Activated CD4-positive, CD25-positive, alpha-beta regulatory T cell treated with anti-CD3 and anti-CD28 coated beads, Interleukin-2, amount 50 U/mL, for 16 hours (primary cell): ENCODE data around the gene EVA1A.

Source experiments
- DNase-seq: peaks from one replicate; pipeline ENCODE4 v3.0.0-alpha.2; 2020; ENCODE audit warnings: low read depth, low spot score

The EVA1A gene

DNA sequence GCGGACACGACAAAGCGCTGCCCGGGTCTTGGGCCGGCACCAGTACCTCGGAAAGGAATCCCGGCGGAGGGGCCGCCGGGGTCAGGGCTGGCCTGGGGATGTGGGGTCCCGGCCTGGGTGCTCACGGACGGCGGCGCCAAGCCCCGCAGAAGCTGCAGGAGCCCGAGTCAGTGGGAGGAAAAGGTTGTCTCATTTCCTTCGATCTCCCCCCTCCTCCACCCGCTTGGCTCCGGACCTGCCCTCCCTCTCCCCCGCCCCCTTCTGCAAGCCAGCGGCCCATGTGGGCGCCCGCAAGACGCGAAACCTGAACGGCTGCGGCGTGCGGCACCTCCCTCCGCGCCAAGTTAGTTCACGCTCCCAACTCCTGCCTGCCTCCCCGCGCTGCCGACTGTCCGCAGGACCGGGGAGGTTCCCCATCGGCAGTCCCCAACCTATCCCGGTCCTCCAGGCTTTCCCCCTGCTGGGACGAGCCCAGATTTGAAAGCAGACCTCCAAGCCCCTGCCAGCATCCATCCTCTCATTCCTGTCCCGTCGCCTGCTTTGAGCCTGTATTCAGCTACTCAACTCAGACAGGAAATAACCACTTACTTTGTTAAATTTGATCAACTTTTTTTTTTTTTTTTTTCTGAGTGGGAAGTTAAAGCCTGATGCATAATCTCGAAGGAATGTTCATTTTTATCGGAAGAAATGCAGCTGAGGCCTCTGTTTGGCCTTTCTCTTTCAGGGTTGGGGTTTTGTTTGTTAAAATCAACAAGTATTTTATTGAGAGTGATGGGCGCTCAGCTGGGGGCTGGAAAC, at the start of gene EVA1A:
TSS of gene EVA1A (minus strand) at position 172 of the 798 bp plus-strand sequence. CDS start 42,799 bp downstream, outside the sequence.
- no peak for DNase-seq

GRCh38 chr2:75609937-75610508, 49.3 kb upstream of the EVA1A start:
- no peak for DNase-seq

DNA sequence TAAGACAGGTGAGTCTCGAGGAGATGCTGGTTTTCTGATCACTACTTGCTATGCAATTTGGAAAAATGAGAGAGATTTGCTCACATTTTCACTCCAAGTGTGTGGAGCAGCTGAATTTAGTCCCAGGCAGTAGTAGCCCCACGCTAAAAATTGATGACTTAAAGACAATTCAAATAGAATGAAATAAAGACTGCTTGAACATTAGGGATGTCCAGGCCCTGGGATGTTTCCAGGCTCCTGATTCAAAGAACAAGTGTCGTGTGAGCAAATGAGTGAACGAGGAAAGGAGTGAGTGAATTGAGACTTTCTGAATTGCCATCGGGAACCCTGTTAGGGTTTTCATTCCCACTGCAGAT, 48.6 kb upstream of the EVA1A start:
- no peak for DNase-seq

DNA sequence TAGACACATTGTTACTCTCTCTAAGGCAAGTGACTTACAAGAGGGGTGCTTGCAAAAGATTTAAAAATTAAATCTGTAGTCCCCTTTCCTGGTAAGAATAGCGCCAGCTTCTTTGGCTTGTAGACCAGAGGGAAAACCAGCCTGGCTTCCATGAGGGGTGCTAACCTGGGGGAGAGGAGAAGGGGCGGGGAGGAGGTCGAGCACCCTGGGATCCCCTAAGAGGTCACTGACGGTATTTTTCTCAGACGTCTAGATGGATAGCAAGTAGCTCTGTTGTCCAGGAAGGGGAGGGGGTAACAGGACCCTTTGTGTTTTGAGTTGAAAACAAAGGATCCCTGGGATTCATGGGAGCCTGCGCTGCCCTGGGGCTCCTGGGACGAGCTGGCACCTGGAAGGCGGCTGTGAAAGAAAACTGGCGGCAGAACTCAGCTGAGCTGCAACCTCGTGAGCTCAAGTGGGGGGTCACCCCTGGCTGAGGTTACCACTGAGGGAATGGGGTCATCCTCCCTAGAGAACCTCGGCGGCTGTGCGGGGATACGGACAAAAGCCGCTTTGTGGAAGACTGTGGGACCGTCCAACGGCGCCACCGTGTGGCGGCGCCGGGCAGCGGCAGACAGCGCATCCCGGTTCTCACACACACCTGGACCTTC, 48.1 kb upstream of the EVA1A start:
- DNase-seq, result peak; percentile 5

DNA sequence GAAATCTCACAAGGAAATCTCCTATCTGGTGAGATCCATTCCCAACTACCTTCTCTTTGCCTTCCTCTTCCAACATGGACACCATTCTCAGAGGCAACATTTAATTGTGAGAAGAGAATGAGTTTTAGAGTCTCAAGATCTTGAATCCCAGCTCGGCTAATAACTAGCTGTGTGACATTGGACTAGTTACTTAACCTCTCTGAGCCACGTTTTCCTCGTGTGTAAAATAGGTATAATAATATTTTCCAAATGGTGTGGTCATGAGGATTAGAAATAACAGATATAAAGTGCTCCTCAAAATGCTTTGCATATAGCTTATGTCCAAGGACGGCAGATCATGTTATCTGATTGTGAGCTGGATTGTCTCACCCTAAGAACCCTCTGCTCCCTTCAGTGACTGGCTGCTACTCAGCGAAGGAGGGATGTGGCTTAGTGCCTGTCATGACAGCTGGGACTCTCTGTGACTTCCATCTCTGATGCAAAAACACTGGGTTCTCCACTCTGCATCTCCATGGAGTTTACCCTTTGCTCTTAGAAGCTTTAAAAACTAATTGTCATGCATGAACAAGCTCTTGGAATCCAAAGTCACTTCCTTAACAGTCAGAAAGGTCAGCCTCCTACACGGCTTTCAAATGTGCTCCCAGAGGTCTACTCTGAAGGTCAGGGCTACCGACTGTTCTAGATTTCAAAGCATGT, 47.4 kb upstream of the EVA1A start:
- DNase-seq, result no peak

DNA sequence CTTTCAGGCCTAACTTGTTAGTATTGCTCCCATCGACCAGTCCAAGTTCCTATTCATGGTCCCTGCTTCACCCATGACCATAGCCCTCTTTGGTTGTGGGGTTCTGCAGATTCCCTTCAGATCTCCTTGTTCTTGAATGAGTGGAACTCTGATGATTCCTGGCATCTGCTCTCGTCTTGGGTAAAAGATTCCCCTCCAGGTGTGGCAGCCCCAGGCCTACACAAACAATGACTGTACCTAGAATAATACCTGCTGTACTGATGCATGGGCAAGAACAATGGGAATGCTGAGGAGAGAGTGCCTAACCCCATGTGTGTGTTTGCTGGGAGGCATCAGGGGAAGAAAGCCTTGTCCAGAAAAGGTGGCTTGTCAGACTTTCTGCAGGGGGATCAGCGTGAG, 46.7 kb upstream of the EVA1A start:
- DNase-seq, result no peak

DNA sequence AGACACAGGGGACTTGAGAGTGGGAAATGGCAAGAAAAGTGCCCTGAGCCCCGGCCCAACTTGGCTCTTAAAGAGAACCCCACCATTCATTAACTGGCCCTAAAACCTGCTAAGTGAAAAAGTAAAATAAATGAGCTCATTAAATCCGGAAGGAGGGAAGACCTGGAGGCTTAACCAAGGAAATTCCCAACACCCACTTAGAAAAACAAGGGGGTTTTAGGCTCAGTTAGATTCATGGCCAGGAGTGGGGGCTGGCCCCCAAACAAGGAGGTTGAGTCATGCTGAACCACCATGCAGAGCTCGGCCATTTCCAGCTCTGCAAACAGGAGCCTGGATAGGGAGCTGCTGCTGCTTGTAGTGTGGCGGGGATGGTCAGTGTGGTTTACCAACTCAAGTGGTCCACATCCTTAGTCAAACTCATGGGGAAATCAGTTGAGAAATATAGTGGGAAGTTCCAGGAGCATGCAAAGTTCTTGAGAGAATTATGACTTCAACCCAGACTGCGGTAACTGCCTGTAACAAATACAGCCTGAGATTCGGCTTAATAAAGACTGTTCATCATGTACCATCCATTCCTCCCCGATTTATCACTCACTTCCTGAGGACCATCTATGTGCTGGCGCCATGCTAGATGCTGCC, 46.1 kb upstream of the EVA1A start:
- DNase-seq, result no peak

- DNase-seq, result no peak
Measured at GRCh38 chr2:75605770-75606529, 45.2 kb upstream of the EVA1A start.

- DNase-seq, result no peak
Measured at GRCh38 chr2:75604484-75604883, 43.7 kb upstream of the EVA1A start.

- DNase-seq, result no peak
Measured at GRCh38 chr2:75603477-75603876, 42.7 kb upstream of the EVA1A start.

DNA sequence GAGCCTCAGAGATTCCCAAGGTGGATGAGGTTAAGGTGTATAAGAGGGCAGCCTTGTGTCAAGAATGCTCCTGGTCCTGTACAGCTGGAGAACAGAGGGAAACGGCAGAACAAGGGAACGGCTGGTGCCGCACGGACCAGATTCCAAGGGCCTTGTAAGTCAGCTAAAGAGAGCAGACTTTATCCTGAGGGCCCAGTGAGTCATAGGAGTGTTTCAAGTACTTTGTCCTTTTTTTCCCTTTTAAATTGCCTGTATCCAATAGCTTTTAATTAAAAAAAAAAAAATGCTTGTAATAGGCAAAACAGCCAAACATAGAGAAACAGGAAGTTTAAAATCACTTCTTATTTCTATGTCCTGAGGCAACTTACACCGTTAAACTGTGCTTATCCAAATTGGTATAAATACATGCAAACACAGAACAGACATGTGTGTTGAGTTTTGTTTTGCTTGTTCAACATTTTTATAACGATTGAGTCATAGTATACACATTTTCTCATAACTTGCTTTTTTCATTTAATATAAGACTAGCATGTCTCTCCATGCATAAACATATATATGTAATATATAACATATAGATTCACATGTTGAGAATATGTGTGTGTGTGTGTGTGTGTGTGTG, 42.1 kb upstream of the EVA1A start:
- no peak for DNase-seq

- DNase-seq, result no peak
Measured at GRCh38 chr2:75600461-75601011, 39.8 kb upstream of the EVA1A start.

DNA sequence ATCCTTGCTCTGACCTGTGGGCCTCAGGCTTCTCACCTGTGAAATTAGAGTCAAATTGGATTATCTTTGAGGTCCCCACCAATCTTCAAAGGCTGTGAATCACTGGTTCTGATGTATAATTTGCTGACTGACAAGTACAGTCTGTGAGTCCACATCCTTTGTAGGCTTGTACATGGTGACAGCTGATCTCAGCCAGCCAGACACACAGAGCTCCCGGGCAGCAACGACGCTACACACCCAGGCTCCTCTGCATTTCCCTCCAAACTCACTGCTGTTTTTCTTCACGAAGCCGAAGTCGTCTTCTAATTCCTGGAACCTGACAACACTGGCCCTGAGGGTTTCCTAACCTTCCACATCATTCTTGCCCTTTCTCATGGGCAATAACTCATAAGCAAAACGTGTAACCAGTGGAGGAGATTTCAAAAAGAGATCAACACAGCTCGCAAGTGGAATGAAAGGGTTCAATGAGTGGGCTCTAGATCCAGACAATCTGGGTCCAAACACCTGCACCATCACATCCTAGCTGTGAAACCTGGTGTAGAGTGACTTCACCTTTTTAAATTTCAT, 37.9 kb upstream of the EVA1A start:
- DNase-seq, result no peak

DNA sequence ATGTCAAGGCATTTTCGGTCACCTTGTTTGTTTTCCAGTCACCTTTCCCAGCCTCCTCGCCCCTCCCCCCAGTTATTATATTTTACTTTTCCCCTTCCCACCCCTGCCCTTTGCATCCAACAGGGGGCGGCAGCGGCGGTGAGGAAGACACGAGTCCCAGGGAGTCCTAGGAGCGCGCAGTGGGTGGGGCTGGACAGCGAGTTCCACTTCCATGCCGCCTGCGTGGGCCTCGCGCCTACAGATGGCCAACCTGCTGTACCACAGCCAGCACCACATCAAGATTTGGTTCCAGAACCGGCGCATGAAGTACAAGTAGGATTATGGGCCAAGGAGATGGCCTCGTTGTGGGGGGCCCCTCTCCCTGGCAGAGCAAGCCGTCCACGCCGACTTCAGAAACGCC, 37.2 kb upstream of the EVA1A start:
- no peak for DNase-seq

DNA sequence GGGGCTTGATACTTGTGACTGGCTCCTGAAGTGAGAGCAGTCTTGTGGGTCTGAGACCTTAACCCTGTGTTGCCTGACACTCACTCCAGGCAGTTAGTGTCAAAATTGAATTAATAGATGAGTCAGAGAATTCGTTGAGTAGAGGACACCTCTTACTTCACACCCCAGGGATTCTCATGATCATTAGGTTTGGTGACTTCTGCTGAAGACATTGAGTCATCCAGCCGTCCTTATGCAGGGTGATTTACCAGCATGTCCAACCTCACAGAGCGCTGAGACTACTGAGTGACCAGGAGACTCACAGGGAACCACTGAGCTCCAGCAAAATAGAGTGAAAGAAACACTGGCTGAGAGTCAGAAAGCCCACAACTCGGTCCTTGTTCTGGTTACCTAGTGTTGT, 36.0 kb upstream of the EVA1A start:
- no peak for DNase-seq

- DNase-seq, result no peak
Measured at GRCh38 chr2:75595541-75596395, 35.0 kb upstream of the EVA1A start.

- no peak for DNase-seq
Measured at GRCh38 chr2:75594596-75594995, 33.9 kb upstream of the EVA1A start.

GRCh38 chr2:75592888-75593287, 32.1 kb upstream of the EVA1A start:
- DNase-seq, result no peak

GRCh38 chr2:75592030-75592429, 31.3 kb upstream of the EVA1A start:
- DNase-seq, result no peak
